Testis (tissue), 3 donors: ENCODE data around the gene VPS8. TPM values are rescaled to one million over a fixed set of nuclear protein-coding genes. Genes with fewer than 3 reads are reported as not detected.

Experiments used
- DNase-seq: peaks from one replicate; pipeline ENCODE4 v3.0.0-alpha.2; 2019
- H3K27ac ChIP-seq, 2 donors: fragments of 200-600 bp; sonication (generic); one replicate each; pipeline ENCODE4 v1.5.1; 2019
- H3K27me3 ChIP-seq: fragments of 200-600 bp; sonication (generic); one replicate; pipeline ENCODE4 v1.5.1; 2019
- H3K36me3 ChIP-seq: fragments of 200-600 bp; sonication (generic); one replicate; pipeline ENCODE4 v1.5.1; 2017; ENCODE audit warnings: low read depth; ENCODE audit errors: missing control alignments
- H3K4me1 ChIP-seq: fragments of 200-600 bp; sonication (generic); one replicate; pipeline ENCODE4 v1.5.1; 2019
- H3K4me3 ChIP-seq, 2 donors: fragments of 200-600 bp; sonication (generic); one replicate each; pipeline ENCODE4 v1.5.1; 2017 to 2019
- H3K9me3 ChIP-seq: fragments of 200-600 bp; sonication (generic); one replicate; pipeline ENCODE4 v1.5.1; 2017
- POLR2A ChIP-seq: fragments of 450-650 bp; IDR thresholded peaks from one replicate; pipeline ENCODE4 v1.6.1; 2017; ENCODE audit warnings: antibody characterized with exemption, mild to moderate bottlenecking, moderate library complexity
- WGBS, 2 donors: methylation state at CpG; one replicate each; pipeline ENCODE4 v1.1.5; 2018; 5-methylcytosine and 5-hydroxymethylcytosine counted together
- intact Hi-C: fragments of 100-400 bp; cut with DNase I; formaldehyde crosslinking; loops from one replicate; pipeline ENCODE4 v1.15.1; 2023; ENCODE audit warnings: low total_unique reads
- polyA plus RNA-seq: library from polyadenylated mRNA; stranded (reverse); fragments of 350-450 nt; fragmentation: Illumina TruSeq; extraction: RNeasy Lipid Tissue Mini Kit (QIAGEN cat#74804); gene quantifications from one replicate; pipeline ENCODE4 v1.2.3, GENCODE V29; 2014; ENCODE audit warnings: low read depth, low replicate concordance; ENCODE audit not compliant: insufficient read depth
- total RNA-seq, 2 donors: library from RNA; depleted of rRNA; stranded (reverse); fragments of >200 nt; gene quantifications; one replicate each; pipeline ENCODE4 v1.2.3, GENCODE V29; 2016
- TF ChIP-seq, protein P1 (sequence below), 3 experiments: fragments of 450-650 bp in 2 of 3; fragments of 200-600 bp in 1 of 3; sonication (generic) in 1 of 3; IDR thresholded peaks; one replicate each; pipeline ENCODE4 v1.5.1; 2016 to 2019; ENCODE audit warnings: antibody characterized with exemption in 3 of 3, mild to moderate bottlenecking in 2 of 3, moderate library complexity in 1 of 3

VPS8 gene
- total and polyA plus RNA-seq, 3 donors from 2014 or later: 65.8 to 127 (median 88.0) TPM

DNA sequence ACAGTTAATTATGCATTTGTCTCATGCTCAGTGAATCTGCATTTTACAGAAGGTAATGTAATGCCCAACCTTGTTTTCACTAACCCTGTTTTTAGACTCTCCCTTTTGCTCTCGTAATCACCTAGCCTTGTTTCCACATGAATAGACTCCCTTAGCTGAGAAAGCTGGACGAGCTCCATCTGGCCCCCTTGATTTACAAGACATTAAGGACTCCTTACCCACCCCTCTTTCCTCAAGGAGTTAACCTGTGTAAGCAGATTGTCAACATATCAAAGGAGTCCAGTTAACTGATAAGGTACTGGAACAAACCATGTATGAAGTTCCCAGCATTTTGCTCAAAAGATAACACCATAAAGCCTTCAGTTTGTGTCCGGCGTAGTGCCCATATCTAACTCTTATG lies 99.6 kb downstream of the VPS8 start:
- no peak for DNase-seq
- intact Hi-C loops: no loop called here

DNA sequence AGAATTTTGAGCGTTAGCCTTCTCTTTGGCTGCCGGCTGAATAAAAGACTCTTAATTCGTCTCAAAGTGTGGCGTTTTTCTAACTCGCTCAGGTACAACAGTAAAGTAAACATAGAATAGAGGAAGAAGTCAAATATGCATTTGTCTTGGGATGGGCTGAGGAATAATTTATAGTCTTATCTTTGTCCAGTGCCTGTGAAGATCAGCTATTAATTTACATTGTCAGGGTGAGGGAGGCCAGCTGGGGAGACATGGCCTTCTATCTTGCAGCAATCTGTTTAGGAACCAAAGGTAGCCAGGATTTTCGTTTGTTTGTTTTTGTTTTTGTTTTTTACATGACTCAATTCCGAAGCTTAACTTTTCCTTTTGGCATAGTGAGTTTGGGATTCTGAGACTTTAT lies 100.2 kb downstream of the VPS8 start:
- no peak for DNase-seq
- intact Hi-C loops: no loop called here
- WGBS, 2 donors: 69 to 84% methylated on average over 7 of the region's 7 CpGs
- Histone ChIP-seq H3K4me3 (no peak overlapping the region), H3K9me3 (no peaks in the 10 kb centered on the region), H3K4me1 (no peaks in the 10 kb centered on the region), H3K27ac (no peak overlapping the region), H3K36me3 (no peaks in the 10 kb centered on the region), H3K27me3 (no peaks in the 10 kb centered on the region)
- TF ChIP-seq, protein P1, sequence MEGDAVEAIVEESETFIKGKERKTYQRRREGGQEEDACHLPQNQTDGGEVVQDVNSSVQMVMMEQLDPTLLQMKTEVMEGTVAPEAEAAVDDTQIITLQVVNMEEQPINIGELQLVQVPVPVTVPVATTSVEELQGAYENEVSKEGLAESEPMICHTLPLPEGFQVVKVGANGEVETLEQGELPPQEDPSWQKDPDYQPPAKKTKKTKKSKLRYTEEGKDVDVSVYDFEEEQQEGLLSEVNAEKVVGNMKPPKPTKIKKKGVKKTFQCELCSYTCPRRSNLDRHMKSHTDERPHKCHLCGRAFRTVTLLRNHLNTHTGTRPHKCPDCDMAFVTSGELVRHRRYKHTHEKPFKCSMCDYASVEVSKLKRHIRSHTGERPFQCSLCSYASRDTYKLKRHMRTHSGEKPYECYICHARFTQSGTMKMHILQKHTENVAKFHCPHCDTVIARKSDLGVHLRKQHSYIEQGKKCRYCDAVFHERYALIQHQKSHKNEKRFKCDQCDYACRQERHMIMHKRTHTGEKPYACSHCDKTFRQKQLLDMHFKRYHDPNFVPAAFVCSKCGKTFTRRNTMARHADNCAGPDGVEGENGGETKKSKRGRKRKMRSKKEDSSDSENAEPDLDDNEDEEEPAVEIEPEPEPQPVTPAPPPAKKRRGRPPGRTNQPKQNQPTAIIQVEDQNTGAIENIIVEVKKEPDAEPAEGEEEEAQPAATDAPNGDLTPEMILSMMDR (IDR thresholded peaks at IDR 0.05): no peak
- TF ChIP-seq POLR2A: no peak

More for the DNA sequence above, 99.6 kb downstream of the VPS8 start:
- H3K36me3 ChIP-seq: no peaks in the 10 kb centered on the region
- no peaks in the 10 kb centered on the region for H3K9me3 ChIP-seq
- no peaks in the 10 kb centered on the region for H3K27me3 ChIP-seq
- no peaks in the 10 kb centered on the region for H3K4me1 ChIP-seq
- H3K4me3 ChIP-seq: no peak overlapping the region
- H3K27ac ChIP-seq: no peak overlapping the region
- TF ChIP-seq, protein P1 (IDR thresholded peaks at IDR 0.05): no peak
- TF ChIP-seq POLR2A: no peak
- 72 to 77% methylated on average over 4 of the region's 4 CpGs for WGBS, 2 donors

DNA sequence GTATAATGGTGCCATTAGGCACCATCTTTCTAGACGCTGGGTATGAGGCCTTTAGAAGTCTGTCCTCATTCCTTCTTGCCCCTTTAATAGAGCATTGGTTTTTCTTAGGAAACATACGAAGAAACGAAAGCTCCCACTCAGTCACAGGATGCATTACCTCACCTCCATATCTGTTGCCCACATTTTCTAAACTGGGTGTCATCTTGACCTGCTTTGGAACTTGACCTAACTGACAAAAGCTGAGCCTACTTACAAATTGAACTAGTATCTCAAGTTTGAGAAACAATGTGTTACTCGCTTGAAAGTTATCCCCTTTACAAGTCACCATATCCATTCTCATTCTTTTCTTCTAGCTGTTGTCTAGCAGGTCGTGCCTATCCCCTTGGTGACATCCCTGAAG lies 102.7 kb downstream of the VPS8 start:
- intact Hi-C loops: no loop called here
- no peaks in the 10 kb centered on the region for H3K4me1 ChIP-seq
- no peaks in the 10 kb centered on the region for H3K36me3 ChIP-seq
- DNase-seq: no peak
- 92 to 97% methylated on average over 5 of the region's 5 CpGs for WGBS, 2 donors
- TF ChIP-seq POLR2A: no peak
- TF ChIP-seq, protein P1 (IDR thresholded peaks at IDR 0.05): no peak
- no peaks in the 10 kb centered on the region for H3K27me3 ChIP-seq
- no peaks in the 10 kb centered on the region for H3K9me3 ChIP-seq
- H3K27ac ChIP-seq: no peak overlapping the region
- H3K4me3 ChIP-seq: no peak overlapping the region

DNA sequence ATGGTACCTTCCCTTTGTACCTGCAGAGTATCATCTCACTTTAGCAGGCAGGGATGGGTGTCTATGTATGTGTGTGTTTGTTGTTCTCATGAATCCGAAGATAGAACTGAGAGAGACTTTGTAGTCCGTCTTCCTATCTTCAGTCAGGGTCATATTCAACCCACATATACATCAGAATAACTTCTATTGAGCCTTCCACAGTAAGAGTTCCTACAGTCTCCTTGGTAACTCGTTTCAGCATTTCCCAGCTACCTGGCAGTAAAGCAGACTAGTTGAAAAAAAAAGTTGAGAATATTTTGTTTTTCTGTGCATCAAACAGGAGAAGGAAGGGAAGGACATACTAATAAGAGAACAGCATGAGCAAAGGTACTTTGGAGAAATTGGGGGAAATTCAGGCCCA lies 106.8 kb downstream of the VPS8 start:
- DNase-seq: no peak
- no peaks in the 10 kb centered on the region for H3K9me3 ChIP-seq
- H3K27ac ChIP-seq: no peak overlapping the region
- H3K4me1 ChIP-seq: no peaks in the 10 kb centered on the region
- WGBS, 2 donors: 54 to 82% methylated on average over 3 of the region's 3 CpGs
- intact Hi-C loops: no loop called here
- no peaks in the 10 kb centered on the region for H3K27me3 ChIP-seq
- TF ChIP-seq, protein P1 (IDR thresholded peaks at IDR 0.05): no peak
- TF ChIP-seq POLR2A: no peak
- no peak overlapping the region for H3K4me3 ChIP-seq
- H3K36me3 ChIP-seq: no peaks in the 10 kb centered on the region

DNA sequence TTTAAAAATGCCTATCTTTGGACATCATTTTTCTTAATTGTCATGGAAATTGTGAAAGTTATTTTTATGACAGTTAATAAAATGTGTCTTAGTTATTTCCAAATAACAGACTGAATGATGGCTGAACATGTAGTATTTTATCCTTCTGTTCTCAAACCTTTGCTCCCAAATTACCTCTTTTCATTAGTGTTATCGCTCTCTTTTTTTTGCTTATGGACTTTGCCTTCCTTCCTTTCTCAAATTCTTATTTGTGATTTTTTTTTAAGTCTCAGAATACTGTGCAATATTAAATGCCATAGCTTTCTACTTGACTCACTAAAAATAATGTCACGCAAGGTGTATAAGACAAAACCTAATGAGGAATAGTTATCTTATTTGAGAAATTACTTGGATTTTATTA lies 107.7 kb downstream of the VPS8 start:
- no peak for TF ChIP-seq POLR2A
- TF ChIP-seq, protein P1 (IDR thresholded peaks at IDR 0.05): no peak
- no peaks in the 10 kb centered on the region for H3K36me3 ChIP-seq
- H3K4me1 ChIP-seq: no peaks in the 10 kb centered on the region
- H3K27me3 ChIP-seq: no peaks in the 10 kb centered on the region
- DNase-seq: no peak
- intact Hi-C loops: no loop called here
- no peak overlapping the region for H3K4me3 ChIP-seq
- 89 to 97% methylated on average over 2 of the region's 2 CpGs for WGBS, 2 donors
- no peak overlapping the region for H3K27ac ChIP-seq
- no peaks in the 10 kb centered on the region for H3K9me3 ChIP-seq
